PC-9 (cell line): ENCODE measurements around the gene KDM5B. TPM values are rescaled to one million over a fixed set of nuclear protein-coding genes. Genes with fewer than 3 reads are reported as not detected.

Experiments
- BruUV-seq: library from RNA; stranded (reverse); fragments of 400-500 nt; replicated peaks from 2 replicates; lab custom pipeline; 2021; lab: Mats Ljungman, UMichigan
- CTCF ChIA-PET: fragments of 300-600 bp; sonication (Branson Sonifier 250); formaldehyde crosslinking; loops from one replicate; lab custom pipeline; 2022; ENCODE audit warnings: antibody characterized with exemption; lab: Charles Lee
- POLR2A ChIA-PET: fragments of 300-600 bp; sonication (Branson Sonifier 250); formaldehyde crosslinking; loops from one replicate; lab custom pipeline; 2022; ENCODE audit warnings: antibody characterized with exemption; ENCODE audit not compliant: unreplicated experiment; lab: Charles Lee
- DNase-seq, 2 experiments: peaks; one replicate each; pipeline versions ENCODE4 v3.0.0 to v3.0.0-alpha.2; 2015 to 2022; ENCODE audit warnings: mixed read lengths in 1 of 2
- H2AFZ ChIP-seq: fragments of 200-600 bp; sonication (generic); 2 replicates; pipeline ENCODE4 v1.8.1; 2017; ENCODE audit warnings: antibody characterized with exemption
- H3F3A ChIP-seq: fragments of 200-600 bp; sonication (generic); 2 replicates; pipeline ENCODE4 v1.8.1; 2017; ENCODE audit warnings: antibody characterized with exemption, mild to moderate bottlenecking, low read depth; ENCODE audit not compliant: insufficient read depth
- H3K27ac ChIP-seq: fragments of 200-600 bp; sonication (generic); 2 replicates; pipeline ENCODE4 v1.6.1; 2016; ENCODE audit warnings: mixed run types
- H3K27me3 ChIP-seq: fragments of 200-600 bp; sonication (generic); 2 replicates; pipeline ENCODE4 v1.6.1; 2016; ENCODE audit warnings: low read depth, mixed run types; ENCODE audit not compliant: insufficient read depth
- H3K36me3 ChIP-seq: fragments of 200-600 bp; sonication (generic); 2 replicates; pipeline ENCODE4 v1.6.1; 2016; ENCODE audit warnings: low read depth, mixed run types
- H3K4me1 ChIP-seq: fragments of 200-600 bp; sonication (generic); replicated peaks from 2 replicates; pipeline ENCODE4 v1.6.1; 2016; ENCODE audit warnings: mixed run types; ENCODE audit not compliant: insufficient read depth
- H3K4me2 ChIP-seq: fragments of 200-600 bp; sonication (generic); 2 replicates; pipeline ENCODE4 v1.6.1; 2017; ENCODE audit warnings: mixed run types
- H3K4me3 ChIP-seq: fragments of 200-600 bp; sonication (generic); 2 replicates; pipeline ENCODE4 v1.6.1; 2016; ENCODE audit warnings: mixed run types
- H3K79me2 ChIP-seq: fragments of 200-600 bp; sonication (generic); 2 replicates; pipeline ENCODE4 v1.6.1; 2017; ENCODE audit warnings: low read depth, mixed run types
- H3K9me2 ChIP-seq: fragments of 200-600 bp; sonication (generic); 2 replicates; pipeline ENCODE4 v1.8.1; 2017; ENCODE audit warnings: mild to moderate bottlenecking; ENCODE audit not compliant: insufficient read depth
- H3K9me3 ChIP-seq: fragments of 200-600 bp; sonication (generic); 2 replicates; pipeline ENCODE4 v1.8.1; 2016; ENCODE audit warnings: low read depth; ENCODE audit not compliant: insufficient read depth
- H4K20me1 ChIP-seq: fragments of 200-600 bp; sonication (generic); 2 replicates; pipeline ENCODE4 v1.8.1; 2017; ENCODE audit not compliant: insufficient read depth
- CTCF ChIP-seq: fragments of 200-600 bp; sonication (generic); conservative IDR thresholded peaks from 2 replicates; pipeline ENCODE4 v1.6.1; 2017; ENCODE audit warnings: mixed run types, antibody characterized with exemption, mild to moderate bottlenecking, moderate library complexity
- EZH2 ChIP-seq: fragments of 200-600 bp; sonication (generic); IDR thresholded peaks from 2 replicates; pipeline ENCODE4 v1.8.0; 2017; ENCODE audit warnings: antibody characterized with exemption, low read depth
- intact Hi-C: fragments of 100-400 bp; cut with micrococcal nuclease; formaldehyde crosslinking; loops from one replicate; pipeline ENCODE4 v1.10.0; 2022; ENCODE audit not compliant: unreplicated experiment
- total RNA-seq: library from RNA; stranded (reverse); gene quantifications from 2 replicates; pipeline ENCODE4 v1.2.3, GENCODE V29; 2021

The KDM5B gene
- total RNA-seq, 1 experiment from 2014 or later = 99.8 TPM

DNA sequence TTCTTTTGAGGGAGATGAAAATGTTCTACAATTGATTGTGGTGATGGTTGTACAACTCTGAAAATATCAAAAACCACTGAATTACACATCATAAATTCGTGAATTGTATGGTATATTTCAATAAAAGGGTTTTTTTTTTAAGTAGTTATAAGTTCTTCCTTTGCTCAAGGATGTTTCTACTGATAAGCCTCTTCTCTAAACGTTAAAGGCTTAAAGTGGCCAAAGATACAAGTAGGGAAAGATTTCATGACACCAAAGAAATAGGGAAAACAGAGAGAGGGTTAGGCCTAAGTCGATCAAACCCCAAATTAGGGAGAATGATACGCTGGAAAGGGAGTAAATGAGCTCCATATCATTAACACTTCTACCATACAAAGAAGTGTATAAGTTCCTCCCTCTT lies 4.1 kb downstream of the KDM5B start:
- POLR2A ChIA-PET = no interaction called here
- Histone ChIP-seq H3K27ac (peak overlapping the region; percentile 78; the same call in 1 of the 2 replicates), H3K79me2 (peaks cover 98% of the 10 kb centered on the region), H4K20me1 (peaks cover 59% of the 10 kb centered on the region), H3K9me3 (no peaks in the 10 kb centered on the region), H3F3A (peaks cover 20% of the 10 kb centered on the region), H3K4me2 (peak overlapping the region; percentile 91), H3K36me3 (no peaks in the 10 kb centered on the region), H3K4me3 (no peak overlapping the region), H3K4me1 (peaks cover 47% of the 10 kb centered on the region), H3K27me3 (no peaks in the 10 kb centered on the region), H2AFZ (no peak overlapping the region), H3K9me2 (no peaks in the 10 kb centered on the region)
- intact Hi-C loops = no loop called here
- no TSS peak for BruUV-seq
- CTCF ChIA-PET = interaction anchor here (0.5 kb wide), 1 partner anchor 230 kb away, joined by 8 read pairs; no protein-coding TSS in a partner anchor
- TF ChIP-seq EZH2 (no peak), CTCF (no peak)
- DNase-seq = no peak

GRCh38 chr1:202802998-202803932 lies 5.0 kb downstream of the KDM5B start:
- BruUV-seq = no TSS peak
- ChIA-PET POLR2A (interaction anchor here (0.6 to 0.7 kb wide), 5 partner anchors 57 to 1462 kb away, joined by 3 to 4 read pairs (median 3); no protein-coding TSS in a partner anchor), CTCF (no interaction called here)
- H3F3A ChIP-seq = peaks cover 13% of the 10 kb centered on the region
- TF ChIP-seq CTCF = no peak
- no peak for TF ChIP-seq EZH2
- H3K4me3 ChIP-seq = peak overlapping the region; percentile 18; the same call in 1 of the 2 replicates
- no peaks in the 10 kb centered on the region for H3K9me2 ChIP-seq
- H3K79me2 ChIP-seq = peaks cover 100% of the 10 kb centered on the region
- peak; percentile 17 to 59 for DNase-seq
- H4K20me1 ChIP-seq = peaks cover 68% of the 10 kb centered on the region
- intact Hi-C loops = no loop called here
- H3K9me3 ChIP-seq = no peaks in the 10 kb centered on the region
- H3K4me1 ChIP-seq = peaks cover 40% of the 10 kb centered on the region
- peak overlapping the region; percentile 78 for H3K27ac ChIP-seq
- peak overlapping the region; percentile 91 for H3K4me2 ChIP-seq
- no peaks in the 10 kb centered on the region for H3K27me3 ChIP-seq
- no peak overlapping the region for H2AFZ ChIP-seq
- H3K36me3 ChIP-seq = no peaks in the 10 kb centered on the region

DNA sequence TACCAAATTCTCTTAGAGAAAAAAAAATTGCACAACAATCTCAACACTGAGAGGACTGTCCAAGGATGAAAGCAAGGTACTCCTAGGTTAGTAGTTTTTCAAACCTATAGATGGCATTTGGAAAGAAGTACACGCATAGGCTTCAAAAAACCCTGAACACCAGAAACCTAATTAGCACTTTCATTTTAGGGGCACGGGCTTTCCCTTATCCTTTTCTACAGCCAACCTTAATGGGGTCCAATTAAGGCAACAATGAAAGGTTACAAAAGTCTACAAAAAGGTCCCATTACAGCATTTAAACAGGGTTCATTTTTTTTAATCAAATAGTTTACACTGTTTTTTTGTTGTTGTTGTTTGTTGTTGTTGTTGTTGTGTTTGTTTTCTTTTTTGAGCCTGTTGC lies 6.2 kb downstream of the KDM5B start:
- DNase-seq = no peak
- BruUV-seq = no TSS peak
- Histone ChIP-seq H3F3A (peaks cover 13% of the 10 kb centered on the region), H3K4me3 (no peak overlapping the region), H3K9me3 (no peaks in the 10 kb centered on the region), H4K20me1 (peaks cover 77% of the 10 kb centered on the region), H3K27ac (no peak overlapping the region), H2AFZ (no peak overlapping the region), H3K79me2 (peaks cover 98% of the 10 kb centered on the region), H3K4me2 (no peak overlapping the region), H3K9me2 (no peaks in the 10 kb centered on the region), H3K36me3 (no peaks in the 10 kb centered on the region), H3K27me3 (no peaks in the 10 kb centered on the region), H3K4me1 (peaks cover 40% of the 10 kb centered on the region)
- CTCF ChIA-PET = no interaction called here
- POLR2A ChIA-PET = no interaction called here
- no peak for TF ChIP-seq EZH2
- TF ChIP-seq CTCF = no peak
- intact Hi-C loops = no loop called here
